Posterior cingulate gyrus (tissue), 11 donors: ENCODE measurements around the gene BZW2.
A peak's percentile ranks its signal among the peaks of the same experiment; 100 is the strongest.
"Not testable (repeated sequence)": the region's sequence is repeated elsewhere in the genome, so short reads cannot be mapped to it uniquely, and the experiment has no call there.

Experiments used
- DNase-seq, 10 donors: peaks; one replicate each; pipeline versions ENCODE4 v3.0.0 to v3.0.0-alpha.2; 2020 to 2021; ENCODE audit warnings: mixed read lengths in 3 of 10
- intact Hi-C: fragments of 100-400 bp; cut with DNase I; formaldehyde crosslinking; loops from one replicate; pipeline ENCODE4 v1.15.1; 2023

Gene BZW2

GRCh38 chr7:16644636-16645592, 1.1 kb upstream of the BZW2 start:
- DNase-seq = peak in 9 of 10 donors; percentile 29 to 88 (median 45)
- intact Hi-C loops = loop anchor here (5.0 kb wide), 1 partner anchor 223 kb away; the partner anchor contains the start of gene CRPPA

- DNase-seq = peak in 4 of 10 donors; percentile 14 to 74 (median 24)
- intact Hi-C loops = no loop called here
Measured at GRCh38 chr7:16646472-16647072, 591 bp downstream of the BZW2 start.

DNA sequence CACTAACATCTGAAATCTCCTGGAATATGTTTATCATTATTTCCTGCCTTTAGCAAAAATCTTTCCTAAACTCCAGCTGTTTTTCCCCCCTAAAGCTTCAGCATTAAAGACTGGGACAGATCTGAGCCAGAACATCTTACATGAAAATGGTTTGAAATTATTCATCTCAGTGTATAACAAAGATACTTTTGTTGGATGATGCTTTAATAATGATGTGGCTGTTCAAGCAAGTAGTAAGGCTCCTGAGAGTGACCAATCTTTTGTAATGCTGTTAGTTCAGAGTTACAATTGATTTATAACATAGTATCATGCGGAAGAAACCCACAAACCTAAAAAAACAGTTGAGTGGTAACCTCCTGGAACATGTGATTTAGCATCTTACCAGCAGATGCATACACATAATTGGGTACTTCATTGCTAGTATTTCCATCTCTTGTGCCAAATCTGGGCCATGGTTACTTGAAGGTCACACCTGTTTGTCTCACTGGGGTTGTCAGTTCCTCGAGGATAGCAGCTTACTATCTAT, 1.5 kb downstream of the BZW2 start:
- DNase-seq = no peak
- intact Hi-C loops = no loop called here

GRCh38 chr7:16648551-16648950, 2.6 kb downstream of the BZW2 start:
- DNase-seq = no peak
- intact Hi-C loops = no loop called here

GRCh38 chr7:16649196-16649595, 3.2 kb downstream of the BZW2 start:
- DNase-seq = no peak
- intact Hi-C loops = no loop called here

DNA sequence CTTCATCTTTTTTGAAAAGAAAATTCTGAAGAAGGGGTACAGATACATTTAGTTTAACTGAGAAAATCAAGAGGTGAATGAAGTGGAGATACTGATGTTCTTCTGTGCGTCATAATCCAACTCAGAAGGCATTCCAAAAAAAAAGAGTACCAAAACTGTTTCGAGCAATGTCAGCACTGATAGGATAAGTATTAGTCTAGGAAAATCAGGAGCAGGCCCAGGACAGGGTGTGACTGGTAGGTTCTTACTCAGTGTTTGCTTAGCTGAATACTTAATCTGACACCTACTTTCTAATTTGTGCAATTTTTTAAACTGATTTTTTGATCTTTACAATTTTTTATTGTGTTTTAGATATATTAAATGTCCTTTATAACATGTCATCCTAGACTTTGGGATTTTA, 4.3 kb downstream of the BZW2 start:
- intact Hi-C loops = no loop called here
- no peak for DNase-seq

GRCh38 chr7:16651396-16652239, 5.6 kb downstream of the BZW2 start:
- no peak for DNase-seq
- intact Hi-C loops = no loop called here

DNA sequence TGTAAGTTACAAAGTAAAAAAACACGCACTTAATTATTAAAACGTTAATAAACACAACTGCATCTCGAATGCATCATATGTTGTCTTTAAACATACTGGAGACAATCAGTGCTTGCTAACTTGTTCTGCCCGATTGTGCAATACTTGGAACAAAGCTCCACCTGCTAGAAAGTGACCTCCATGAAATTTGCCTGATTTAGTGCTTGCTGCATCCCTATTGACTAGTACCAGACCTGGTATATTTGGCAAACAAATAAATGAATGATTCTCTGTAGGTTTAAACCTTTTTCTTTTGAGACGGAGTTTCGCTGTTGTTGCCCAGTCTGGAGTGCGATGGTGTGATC, 6.2 kb downstream of the BZW2 start:
- DNase-seq = no peak
- intact Hi-C loops = no loop called here

- intact Hi-C loops = no loop called here
- DNase-seq = no peak
Measured at GRCh38 chr7:16652888-16653287, 6.9 kb downstream of the BZW2 start.

DNA sequence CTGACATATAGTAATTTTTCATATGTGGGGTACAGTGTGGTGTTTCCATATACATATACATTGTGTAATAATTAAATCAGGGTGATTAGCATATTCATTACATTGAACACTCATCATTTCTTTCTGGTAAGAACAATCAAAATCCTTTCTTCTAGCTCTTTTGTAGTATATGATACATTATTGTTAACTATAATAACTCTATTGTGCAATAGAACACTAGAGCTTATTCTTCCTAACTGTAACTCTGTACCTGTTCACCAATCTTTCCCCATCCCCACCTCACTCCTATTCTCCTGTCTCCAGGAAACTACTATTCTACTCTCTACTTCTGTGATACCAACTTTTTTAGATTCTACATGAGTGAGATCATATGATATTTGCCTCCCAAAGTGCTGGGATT, 9.4 kb downstream of the BZW2 start:
- intact Hi-C loops = no loop called here
- no peak for DNase-seq

GRCh38 chr7:16656141-16656540, 10.2 kb downstream of the BZW2 start:
- DNase-seq = no peak
- intact Hi-C loops = no loop called here

- DNase-seq = no peak
- intact Hi-C loops = no loop called here
Measured at GRCh38 chr7:16657656-16658279, 11.8 kb downstream of the BZW2 start.

DNA sequence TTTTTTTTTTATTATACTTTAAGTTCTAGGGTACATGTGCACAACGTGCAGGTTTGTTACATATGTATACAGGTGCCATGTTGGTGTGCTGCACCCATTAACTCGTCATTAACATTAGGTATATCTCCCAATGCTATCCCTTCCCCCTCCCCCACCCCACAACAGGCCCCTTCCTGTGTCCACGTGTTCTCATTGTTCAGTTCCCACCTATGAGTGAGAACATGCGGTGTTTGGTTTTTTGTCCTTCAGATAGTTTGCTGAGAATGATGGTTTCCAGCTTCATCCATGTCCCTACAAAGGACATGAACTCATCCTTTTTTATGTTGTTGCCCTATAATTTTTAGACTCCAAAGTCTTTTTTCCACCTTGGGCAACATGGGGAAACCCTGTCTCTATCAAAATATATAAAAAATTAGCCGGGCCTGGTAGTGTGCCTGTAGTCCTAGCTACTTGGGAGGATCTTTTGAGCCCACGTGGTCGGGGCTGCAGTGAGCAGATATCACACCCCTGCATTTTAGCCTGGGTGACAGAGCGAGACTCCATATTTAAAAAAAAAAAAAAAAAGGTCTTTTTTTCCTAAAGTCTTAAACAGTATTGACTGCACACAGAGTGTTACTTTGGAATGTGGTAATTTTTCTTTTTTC, 14.0 kb downstream of the BZW2 start:
- intact Hi-C loops, DNase-seq: not testable (repeated sequence)

DNA sequence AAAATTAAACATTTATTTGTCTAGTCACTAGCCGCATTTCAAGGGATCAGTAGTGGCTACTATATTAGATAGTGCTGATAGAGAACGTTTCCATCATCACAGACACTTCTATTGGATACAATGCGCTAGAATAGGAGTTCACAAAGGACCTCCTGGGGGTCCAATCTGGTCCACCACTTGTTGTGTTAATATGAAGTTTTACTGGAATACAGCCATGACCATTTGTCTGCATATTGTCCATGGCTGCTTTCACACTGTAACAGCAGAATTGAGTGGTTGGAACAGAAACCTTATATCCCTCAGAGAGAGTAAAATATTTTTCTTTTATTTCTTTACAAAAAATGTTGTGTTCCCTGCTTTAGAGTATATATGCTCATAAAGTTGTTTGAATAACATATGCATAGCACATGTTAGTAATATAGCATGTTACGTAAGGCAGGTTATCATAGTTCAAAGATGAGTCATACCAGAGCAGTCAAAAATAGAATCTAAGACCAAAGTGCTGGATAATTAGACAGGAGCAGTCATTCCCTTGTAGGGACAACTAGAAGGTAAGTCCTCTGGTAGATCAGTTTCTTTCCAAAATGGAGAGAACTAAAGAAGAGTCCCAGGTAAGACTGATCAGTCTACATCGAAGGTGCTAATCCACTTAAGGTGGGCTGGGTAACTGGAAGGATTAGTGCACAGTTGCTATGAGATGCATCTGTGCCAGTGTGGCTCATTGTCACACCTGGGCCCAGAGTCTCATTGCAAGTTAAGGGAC, 14.9 kb downstream of the BZW2 start:
- no peak for DNase-seq
- intact Hi-C loops = no loop called here

DNA sequence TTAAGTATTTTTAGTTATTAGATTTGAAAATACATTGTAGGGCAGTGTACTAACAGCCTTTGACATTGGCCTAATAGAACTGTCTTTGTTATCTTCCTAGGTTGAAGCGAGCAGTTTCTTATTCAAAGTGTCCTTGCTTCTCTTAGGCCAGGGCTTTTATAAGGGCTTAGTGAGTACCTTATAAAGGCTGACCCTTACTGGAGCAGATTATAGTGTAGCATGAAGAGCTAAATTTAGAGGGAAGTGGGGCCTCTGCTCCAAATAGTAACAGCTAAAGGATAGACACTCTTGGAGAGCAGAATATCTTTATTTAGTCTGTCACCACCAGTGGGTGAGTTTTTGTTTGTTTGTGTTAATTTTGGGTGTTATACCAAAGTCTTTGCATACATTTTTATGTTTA, 15.9 kb downstream of the BZW2 start:
- intact Hi-C loops = no loop called here
- no peak for DNase-seq

- intact Hi-C loops = no loop called here
- no peak for DNase-seq
Measured at GRCh38 chr7:16667355-16667754, 21.4 kb downstream of the BZW2 start.

DNA sequence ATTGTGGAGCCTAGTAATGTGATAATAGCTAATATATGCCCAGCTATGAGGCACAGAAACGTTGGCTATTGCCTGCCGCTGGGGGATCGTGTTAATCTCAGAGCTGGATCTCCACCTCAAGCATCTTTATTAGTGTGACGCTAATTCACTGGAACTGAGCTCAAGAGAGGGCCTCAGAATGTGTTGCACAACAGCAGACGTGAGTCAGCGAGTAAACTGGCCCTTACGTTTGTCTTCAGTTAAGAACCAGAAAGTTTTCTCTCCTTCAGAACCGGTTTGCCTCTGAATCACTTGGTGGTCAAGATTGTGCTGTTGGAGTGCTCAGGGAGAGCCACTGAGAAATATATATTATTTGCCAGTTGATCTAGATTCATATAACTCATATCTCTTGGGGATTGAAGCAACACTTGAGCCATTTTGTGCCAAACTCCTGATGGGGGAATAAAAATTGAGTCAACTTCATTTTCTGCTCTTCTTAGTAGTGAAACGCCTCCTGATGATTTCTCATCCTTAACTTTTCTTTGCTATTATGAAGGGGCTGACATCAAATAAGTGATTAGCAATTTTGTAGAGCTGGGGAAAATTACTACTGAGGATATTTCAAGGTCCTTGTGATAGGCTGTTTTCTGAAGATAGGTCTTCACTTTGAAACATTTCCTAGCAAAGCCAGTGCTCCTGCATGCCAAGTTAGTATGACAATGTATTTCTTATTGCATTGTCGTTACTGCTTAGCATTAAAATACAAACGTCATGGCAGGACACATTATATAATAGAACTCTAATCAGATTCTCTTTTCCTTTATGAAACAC, 22.3 kb downstream of the BZW2 start:
- DNase-seq = no peak
- intact Hi-C loops = no loop called here

DNA sequence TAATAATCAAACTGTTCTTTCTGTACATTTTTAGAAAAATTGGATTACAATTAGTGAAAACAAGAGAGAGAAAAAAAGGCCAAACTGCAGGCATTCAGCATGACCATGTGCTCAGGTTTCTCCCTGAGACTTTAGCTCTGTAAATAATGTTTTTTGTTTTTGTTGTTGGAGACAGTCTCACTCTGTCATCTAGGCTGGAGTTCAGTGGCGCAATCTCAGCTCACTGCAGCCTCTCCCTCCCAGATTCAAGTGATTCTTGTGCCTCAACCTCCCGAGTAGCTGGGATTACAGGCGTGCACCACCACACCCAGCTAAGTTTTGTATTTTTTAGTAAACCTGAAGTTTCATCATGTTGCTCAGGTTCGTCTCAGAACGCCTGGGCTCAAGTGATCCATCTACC, 23.0 kb downstream of the BZW2 start:
- intact Hi-C loops = no loop called here
- DNase-seq = no peak
